B cell (primary cell): Measurements from ENCODE around the gene CCDC7.

Source experiments
- EZH2 ChIP-seq: IDR thresholded peaks from 2 replicates; pipeline ENCODE4 v1.6.1; 2012; ENCODE audit warnings: borderline replicate concordance, low read depth, mild to moderate bottlenecking, moderate library complexity, low read length; ENCODE audit not compliant: insufficient read depth, poor library complexity, severe bottlenecking
- TF ChIP-seq, protein P1 (sequence below): fragments of 200-600 bp; IDR thresholded peaks from one replicate; pipeline ENCODE4 v1.8.0; 2022; ENCODE audit warnings: antibody characterized with exemption, mild to moderate bottlenecking

DNA sequence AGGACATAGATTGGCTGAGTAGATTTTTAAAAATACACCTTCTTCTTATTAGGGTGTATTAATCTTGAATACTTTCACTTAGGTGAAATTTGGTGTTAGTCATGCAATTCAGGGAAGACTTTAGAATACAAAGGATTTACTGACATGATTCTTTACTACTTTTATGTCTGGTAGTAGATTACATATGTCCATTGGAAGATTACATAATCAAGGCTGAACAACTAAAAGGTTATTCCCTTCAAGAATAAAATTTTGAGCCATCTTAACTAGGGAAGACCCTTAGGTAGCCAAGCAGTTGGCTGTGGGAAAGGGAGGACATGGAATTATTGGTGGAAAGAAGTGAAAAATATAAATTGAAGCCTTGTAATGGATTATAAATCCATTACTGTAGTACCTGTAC is 347.1 kb downstream of the CCDC7 start:
- TF ChIP-seq, protein P1, sequence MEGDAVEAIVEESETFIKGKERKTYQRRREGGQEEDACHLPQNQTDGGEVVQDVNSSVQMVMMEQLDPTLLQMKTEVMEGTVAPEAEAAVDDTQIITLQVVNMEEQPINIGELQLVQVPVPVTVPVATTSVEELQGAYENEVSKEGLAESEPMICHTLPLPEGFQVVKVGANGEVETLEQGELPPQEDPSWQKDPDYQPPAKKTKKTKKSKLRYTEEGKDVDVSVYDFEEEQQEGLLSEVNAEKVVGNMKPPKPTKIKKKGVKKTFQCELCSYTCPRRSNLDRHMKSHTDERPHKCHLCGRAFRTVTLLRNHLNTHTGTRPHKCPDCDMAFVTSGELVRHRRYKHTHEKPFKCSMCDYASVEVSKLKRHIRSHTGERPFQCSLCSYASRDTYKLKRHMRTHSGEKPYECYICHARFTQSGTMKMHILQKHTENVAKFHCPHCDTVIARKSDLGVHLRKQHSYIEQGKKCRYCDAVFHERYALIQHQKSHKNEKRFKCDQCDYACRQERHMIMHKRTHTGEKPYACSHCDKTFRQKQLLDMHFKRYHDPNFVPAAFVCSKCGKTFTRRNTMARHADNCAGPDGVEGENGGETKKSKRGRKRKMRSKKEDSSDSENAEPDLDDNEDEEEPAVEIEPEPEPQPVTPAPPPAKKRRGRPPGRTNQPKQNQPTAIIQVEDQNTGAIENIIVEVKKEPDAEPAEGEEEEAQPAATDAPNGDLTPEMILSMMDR: no peak
- TF ChIP-seq EZH2: no peak
